Daoy (cell line): Measurements from ENCODE around the gene GULP1. TPM values are rescaled to one million over a fixed set of nuclear protein-coding genes. Genes with fewer than 3 reads are reported as not detected.
"Not testable (repeated sequence)": the region's sequence is repeated elsewhere in the genome, so short reads cannot be mapped to it uniquely, and the experiment has no call there.

Source experiments
- DNase-seq: peaks from one replicate; pipeline ENCODE4 v3.0.0-alpha.2; 2015; ENCODE audit warnings: low read depth
- total RNA-seq: library from RNA; depleted of rRNA; stranded (reverse); fragments of >200 nt; shearing (Covaris generic); gene quantifications from 2 replicates; pipeline ENCODE4 v1.2.3, GENCODE V29; 2014; rRNA removed

Gene GULP1, protein sequence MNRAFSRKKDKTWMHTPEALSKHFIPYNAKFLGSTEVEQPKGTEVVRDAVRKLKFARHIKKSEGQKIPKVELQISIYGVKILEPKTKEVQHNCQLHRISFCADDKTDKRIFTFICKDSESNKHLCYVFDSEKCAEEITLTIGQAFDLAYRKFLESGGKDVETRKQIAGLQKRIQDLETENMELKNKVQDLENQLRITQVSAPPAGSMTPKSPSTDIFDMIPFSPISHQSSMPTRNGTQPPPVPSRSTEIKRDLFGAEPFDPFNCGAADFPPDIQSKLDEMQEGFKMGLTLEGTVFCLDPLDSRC
- total RNA-seq = 13.4 and 25.9 TPM in 2 replicates

DNA sequence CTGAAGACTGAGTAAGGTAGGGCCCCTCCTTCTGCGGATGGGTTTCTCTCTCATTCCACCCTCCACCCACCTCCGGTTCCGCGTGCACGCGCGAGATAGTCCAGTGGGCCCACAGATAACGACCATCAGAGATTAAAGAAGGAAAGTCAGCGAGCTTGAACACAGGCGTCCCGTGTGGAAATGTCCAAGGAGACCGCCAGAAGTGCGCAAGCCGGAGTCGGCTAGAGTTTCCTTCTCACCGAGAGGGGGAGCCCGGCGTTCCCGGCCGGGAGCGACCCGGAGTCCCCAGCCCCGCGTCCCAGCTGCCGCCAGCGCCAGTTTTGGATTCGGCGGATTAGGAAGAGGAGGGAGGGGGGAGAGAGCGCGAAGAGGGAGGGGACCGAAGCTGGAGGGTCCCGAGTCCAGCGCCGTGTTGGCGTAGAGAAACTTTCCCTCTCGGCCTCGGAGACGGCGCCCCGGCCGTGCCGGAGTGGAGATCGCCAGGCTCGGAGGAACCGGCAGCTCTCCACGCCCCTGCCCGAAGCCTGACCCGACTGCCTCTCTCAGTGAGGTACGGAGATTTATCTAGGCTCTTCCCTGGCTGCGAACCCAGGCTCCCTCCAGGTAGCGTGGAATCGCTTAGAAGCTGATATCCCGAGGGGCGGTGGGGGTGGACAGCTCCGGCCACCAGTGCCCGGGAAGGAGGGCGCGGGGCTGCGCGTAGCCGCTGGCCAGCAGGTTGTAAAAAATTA lies at the start of gene GULP1:
GULP1 (plus strand) TSS at position 258 of the 731 bp plus-strand sequence. CDS start 185,829 bp downstream, outside the sequence.
- DNase-seq = peak; percentile 67

DNA sequence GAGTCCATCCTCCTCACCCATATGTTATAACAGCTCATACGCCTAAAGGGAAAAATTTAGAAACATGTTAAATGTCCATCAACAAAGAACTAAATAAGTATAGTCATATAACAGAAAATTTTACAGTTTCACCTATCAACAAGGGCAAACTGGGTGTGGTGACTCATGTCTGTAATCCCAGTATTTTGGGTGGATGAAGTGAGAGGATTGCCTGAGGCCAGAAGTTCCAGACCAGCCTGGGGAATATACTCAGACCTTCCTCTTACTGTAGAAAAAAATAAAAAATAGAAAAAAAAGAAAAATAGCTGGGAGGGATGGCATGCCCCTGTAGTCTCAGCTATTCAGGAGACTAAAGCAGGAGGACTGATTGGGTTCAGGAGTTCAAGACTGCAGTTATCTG lies 48.3 kb upstream of the GULP1 start:
- DNase-seq = no peak

DNA sequence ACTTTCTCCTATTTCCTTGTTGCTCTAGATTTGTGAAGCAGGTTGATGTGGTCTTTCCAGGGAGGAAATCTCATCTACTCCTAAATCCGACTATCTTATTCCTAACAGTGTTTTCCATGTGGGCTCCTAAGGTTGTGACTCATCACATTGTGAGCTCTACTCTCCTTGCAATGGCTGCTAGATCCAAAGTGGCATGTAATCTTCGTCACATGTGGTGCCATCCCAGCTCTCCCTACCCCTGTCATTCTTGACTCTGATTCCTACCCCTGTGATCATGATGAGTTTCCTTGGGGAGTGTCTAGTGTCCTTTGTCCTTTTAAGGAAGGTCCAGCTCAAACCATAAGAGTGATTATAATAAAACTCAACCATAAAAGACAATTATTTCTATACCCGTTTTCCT lies 47.3 kb upstream of the GULP1 start:
- DNase-seq = peak; percentile 19

DNA sequence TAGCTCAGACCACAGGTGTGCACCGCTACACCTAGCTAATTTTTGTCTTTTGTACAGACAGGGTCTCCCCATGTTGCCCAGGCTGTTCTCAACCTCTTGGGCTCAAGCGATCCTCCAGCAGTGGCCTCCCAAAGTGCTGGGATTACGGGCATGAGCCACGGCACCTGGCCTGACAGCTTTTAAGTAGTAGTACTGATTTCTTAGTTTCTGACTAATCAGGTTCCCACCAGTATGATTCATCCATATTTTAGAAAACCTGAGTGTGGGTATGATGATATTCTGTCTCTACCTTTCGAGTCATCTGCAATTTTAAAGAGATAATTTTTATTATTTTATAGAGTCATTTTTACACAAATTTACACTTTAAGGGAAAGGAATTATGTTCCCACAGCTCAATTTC lies 46.4 kb upstream of the GULP1 start:
- no peak for DNase-seq

DNA sequence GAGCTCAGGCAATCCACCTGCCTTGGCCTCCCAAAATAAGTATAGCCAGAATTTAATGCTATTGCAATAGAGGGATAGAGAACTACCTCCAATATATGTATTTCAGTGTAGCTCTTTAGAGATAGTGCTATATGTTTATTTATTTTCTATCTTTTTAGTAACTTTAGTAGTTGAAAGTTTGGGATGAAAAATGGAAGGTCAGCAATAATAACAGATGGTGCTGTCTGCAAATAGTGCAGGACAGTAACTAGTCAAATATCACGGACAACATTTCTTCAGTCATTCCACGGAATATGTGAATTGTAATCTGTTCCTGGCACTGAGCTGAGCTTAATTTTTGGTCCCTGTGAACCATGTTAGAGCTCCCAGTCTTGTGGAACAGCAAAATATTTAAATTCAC lies 43.2 kb upstream of the GULP1 start:
- no peak for DNase-seq

DNA sequence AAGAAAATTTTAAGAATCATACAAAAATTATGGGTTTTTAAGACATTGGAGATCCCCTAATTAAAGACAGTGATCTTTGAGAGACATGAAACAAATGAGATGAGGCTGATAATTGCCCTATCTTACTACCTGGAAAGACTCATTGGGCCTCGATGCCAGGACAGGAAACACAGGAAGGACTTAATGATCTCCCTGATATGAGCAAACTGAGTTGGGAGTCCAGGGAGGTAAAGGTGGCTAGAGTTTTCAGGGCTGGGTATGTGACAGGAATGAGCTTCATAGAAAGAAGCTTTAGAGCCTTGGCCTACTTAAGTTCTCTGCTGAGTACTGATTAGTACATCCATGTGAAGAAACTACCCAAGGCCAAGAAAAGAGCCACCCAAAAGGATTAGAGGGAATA lies 40.6 kb upstream of the GULP1 start:
- no peak for DNase-seq

DNA sequence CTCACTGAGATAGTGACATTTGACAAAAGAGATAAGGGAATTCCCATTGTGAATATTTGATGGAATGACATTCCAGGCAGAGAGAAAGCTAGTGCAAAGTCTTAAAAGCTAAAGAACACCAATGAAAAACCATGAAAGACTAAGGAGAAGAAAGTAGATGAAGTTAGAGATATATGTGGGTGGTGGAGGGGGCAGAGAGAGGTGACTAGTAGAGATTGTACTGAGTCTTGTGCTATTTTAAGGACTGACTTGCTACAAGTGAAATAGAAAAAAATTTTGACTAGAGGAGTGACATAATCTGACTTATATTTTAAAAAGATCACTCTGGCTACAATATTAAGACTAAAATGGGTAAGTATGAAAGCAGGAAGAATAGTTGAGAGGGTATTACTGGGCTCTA lies 35.3 kb upstream of the GULP1 start:
- no peak for DNase-seq

DNA sequence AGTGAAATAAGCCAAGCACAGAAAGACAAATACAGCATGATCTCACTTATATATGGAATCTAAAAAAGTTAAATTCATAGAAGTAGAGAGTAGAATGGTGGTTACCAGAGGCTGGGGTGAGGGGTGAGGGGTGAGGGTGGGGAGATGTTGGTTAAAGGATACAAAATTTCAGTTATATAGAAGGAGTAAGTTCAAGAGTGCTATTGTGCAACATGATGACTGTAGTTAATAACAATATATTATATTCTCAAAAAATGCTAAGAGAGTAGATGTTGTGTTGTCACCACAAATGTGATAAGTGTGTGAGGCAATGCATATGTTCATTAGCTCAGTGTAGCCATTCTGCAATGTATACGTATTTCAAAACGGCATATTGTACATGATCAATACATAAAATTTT lies 26.4 kb upstream of the GULP1 start:
- DNase-seq = no peak

DNA sequence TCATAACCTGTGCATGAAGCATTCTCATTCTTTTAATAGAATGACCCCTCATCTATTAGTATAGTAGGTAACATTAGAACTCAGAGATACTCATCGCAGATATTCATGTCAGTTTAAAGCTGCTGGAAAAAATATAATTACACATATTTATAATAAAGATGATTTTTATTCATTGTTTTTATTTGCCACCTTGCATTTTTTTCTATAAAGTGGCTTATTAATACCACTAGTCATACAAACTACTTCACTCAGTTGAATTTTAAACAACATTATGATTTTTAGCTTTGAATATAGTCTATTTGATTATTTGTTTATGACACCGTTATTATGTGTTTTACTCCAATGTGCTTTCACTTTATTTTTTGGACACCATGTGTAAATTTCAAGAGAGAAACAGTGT lies 23.9 kb upstream of the GULP1 start:
- DNase-seq = no peak

DNA sequence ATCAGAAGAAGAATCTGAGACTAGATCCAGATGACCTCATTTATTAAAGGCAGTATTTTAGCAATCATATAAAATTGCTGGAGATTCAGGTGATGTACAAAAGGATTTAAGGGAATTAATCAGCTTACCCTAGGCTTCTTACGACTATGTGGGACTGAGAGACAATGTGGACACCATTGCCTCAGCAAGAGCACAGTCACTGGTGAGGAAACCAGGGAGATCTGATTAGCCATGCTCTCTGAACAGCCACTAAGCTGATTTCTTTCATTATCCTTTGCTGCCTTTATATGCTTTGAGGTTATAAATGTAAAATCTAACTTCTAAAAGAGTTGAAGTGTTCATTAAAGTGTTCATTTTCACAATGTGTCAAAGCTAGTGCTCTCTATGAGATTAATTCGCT lies 22.7 kb upstream of the GULP1 start:
- DNase-seq = no peak

DNA sequence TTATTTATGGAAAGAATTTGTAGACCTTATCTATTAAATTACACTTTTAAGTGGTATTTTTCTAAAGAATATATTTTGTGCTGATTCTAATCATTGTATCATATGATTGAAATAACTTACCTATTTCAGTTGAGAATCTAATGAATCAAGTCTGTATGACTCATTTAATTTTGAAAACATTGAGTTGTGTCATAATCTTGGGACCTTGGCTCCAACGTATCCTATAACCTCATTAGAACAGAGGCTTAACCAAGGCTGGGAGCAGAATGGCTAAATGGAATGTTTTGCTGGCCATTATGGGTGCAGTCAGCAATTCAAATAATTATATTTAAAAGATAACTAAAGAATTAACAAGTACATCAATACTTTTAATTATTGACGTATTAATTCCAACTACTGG lies 19.6 kb upstream of the GULP1 start:
- DNase-seq = no peak

DNA sequence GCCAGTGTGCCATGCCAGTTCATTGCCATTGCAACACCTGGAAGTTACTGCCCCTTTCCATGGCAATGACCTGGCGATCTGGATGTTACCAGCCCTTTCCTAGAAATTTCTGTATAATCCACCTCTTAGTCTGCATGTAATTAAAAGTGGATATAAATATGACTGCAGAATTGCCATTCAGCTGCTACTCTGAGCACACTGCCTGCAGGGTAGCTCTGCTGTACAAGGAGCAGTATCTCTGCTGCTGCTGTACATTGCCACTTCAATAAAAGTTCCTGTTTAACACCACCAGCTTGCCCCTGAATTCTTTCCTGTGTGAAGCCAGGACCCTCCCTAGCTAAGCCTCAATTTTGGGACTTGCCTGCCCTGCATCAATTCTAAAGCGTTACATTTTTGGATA lies 17.4 kb upstream of the GULP1 start:
- DNase-seq = no peak

DNA sequence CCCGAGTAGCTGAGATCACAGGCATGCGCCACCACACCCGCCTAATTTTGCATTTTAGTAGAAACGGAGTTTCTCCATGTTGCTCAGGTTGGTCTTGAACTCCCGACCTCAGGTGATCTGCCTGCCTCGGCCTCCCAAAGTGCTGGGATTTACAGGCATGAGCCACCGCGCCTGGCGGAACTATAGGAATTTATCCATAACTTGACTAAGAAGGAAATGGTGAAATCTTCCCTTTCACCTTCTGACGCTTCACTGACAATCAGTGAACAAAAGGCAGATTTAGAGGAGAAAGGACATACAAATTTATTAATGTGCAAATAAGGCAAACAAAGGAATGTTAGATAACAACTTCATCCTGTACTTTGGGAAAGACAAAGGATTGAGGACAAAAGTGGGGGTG lies 15.4 kb upstream of the GULP1 start:
- DNase-seq = no peak

DNA sequence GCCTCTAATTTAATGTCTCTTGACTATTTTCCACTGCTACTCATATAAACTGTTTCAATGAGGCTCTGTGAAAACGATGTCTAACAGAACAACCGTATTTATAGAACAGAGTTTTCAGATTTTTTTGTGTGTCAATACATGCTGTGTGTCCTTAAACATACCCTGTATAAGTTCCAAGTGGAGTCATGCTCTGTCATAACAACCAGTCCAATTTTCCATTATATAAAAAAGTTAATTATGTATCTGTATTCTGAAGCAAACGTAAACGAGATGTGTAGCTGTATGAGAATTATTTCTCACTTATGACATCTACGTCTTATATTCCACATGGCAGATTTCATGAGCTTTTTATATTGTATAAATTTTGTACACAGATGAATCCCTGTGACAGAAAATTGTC lies 13.9 kb upstream of the GULP1 start:
- no peak for DNase-seq

DNA sequence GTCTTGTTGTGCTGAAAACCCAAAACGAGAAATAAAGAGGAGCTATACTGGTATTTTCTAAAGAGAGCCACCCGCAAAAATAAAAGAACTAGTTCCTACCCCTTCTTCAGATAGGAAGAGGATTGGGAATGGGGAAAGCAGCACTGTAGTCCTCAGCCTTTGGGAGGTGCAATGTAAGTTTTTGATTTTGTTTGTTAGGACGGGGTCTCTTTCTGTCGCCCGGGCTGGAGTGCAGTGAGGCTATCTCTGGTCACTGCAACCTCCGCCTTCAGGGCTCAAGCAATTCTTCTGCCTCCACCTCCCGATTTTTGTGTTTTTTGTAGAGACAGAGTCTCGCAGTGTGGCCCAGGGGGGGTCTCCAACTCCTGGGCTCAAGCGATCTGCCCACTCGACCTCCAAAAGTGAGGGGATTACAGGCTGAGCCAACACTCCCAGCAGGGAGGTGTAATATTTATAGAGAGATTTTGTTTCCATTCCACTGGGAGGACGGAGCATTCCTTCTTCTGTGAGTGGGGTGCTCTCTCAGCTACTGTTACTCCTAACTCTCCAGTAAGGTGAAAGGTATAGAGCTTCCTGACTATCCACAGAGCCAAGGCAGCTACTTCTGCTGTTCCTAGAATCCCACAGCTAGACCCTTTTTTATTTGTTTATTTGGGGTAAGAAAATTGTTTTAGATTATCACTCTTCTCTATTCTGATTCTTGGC lies 13.1 kb upstream of the GULP1 start:
- DNase-seq = no peak

DNA sequence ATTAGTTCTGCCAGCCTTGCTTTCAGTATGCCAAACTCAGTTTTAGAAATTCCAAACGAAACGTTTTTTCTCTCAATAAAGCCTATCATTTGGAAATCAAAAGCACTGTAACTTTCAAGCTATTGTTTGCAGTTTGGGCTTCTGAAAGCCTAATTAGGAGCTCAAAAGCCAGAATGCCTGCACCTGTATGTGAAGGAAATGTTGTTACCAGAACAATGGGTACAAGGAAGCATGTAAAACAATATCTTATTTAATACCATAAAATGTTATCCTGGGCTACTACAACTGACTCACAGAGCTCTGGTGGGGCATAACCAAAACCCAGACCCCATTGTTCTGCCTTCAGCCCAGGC lies 12.6 kb upstream of the GULP1 start:
- DNase-seq = no peak

DNA sequence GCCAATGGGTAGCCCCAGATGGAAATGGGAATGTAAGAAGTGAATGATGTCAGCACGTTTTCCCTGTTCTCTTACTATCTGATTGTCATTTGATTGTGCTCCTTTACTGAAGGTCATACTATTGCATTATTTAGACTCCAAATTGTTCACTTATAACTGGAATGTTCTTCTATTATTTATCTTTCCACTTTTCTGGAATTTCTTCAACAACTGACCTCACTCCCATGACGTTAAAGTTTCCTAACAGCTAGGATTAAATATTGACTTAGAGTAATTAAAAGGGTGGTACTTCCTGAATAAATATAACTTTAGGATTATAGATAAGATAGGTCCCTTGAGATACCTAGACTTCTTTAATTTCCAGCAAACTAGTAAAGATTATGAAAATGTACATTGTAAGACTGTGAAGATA lies 10.9 kb upstream of the GULP1 start:
- no peak for DNase-seq

DNA sequence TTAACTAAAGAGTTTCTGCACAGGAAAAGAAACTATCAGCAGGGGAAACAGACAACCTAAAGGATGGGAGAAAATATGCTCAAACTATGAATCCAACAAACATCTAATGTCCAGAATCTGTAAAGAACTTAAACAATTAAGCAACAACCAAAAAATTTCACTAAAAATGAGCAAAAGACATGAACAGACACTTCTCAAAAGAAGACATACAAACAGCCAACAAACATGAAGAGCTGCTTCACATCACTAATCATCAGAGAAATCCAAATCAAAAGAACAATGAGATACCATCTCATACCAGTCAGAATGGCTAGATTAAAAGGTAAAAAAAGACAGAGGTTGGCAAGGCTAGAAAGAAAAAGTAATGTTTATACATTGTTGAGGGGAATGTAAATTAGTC lies 8.8 kb upstream of the GULP1 start:
- DNase-seq = no peak

DNA sequence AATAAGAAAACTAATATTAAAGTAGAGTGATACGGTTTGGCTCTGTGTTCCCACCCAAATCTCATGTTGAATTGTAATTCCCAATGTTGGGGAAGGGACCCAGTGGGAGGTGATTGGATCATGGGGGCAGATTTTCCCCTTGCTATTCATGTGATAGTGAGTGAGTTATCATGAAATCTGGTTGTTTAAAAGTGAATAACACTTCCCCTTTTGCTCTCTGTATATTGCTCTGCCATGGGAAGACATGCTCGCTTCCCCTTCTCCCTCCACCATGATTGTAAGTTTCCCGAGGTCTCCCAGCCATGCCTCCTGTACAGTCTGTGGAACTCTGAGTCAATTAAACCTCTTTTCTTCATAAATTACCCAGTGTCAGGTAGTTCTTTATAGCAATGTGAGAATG lies 7.4 kb upstream of the GULP1 start:
- DNase-seq = not testable (repeated sequence)

DNA sequence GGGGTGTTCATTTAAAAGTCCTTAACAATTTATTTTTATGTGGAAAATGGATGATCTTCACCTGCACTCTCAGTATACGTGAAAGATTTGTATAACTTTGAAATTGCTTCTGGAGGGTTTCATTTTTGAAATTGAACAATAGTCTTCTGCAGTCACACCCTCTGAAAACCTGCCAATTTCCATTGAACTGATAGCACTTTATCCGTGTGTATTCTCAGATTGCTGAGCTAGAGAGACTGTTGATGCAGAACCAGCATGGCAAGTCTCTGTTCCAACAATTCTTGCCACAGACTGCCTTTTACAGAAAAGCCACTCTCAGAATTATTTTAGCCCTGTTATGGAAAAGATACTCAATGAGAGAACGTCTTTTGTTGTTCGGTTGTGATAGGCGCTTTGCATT lies 6.6 kb upstream of the GULP1 start:
- DNase-seq = no peak

DNA sequence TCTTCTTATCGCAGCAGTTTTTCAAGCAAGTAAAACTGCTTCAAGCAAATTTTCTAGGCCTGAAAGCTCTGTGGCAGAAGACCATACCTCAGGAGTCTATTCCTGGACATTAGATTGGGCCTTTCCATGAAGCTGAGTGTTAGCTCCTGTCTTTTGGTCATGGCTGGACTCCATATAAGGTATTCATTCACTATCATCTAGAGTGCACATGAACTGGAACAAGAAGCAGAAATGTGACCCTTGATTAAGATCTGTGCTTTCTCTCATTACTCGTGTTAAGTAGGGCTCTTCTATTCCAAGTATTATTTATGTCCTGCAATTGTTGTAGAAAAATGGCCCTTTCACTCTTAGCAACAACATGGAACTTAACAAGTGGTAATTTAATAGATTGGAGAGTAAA lies 5.9 kb upstream of the GULP1 start:
- DNase-seq = no peak

DNA sequence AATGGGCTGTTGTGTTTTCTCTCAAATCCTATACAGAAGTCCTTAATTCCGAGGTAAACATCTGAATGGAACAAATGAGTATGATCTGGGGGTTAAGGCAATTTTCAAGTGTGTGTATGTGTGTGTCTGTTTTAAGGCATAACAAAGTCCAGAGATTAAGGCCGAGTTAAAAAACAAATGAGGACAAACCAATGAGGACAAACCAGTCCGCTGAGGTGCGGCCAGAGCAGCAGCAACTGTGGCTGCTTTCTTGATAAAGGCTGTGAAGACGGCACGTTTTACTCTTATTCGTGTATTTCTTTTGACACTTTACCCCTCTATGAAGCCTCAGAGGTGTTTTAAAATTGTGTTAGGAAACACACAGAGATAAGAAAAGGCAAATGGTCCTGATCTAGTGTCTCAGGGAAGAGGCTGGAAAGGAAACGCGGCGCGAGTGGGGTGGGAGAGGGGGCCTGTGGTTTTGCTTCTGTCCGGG lies 495 bp upstream of the GULP1 start:
- DNase-seq = peak; percentile 17
